ENCODE data around the gene NRSN2. TPM values are rescaled to one million over a fixed set of nuclear protein-coding genes. Genes with fewer than 3 reads are reported as not detected.
A peak's percentile ranks its signal among the peaks of the same experiment; 100 is the strongest.

Gene NRSN2
- total RNA-seq, 2 donors from 2014 or later = 24.7 to 38.4 TPM

- Histone ChIP-seq H3K4me3 (ENCODE audit: low read length) (no peak overlapping the region), H3K9me3 (ENCODE audit: control insufficient read depth, low read length) (no peaks in the 10 kb centered on the region), H3K27ac (ENCODE audit: low read depth, low read length) (no peak overlapping the region), H3K27me3 (ENCODE audit: control insufficient read depth, insufficient read depth, low read length, poor library complexity, severe bottlenecking) (no peaks in the 10 kb centered on the region), H3K9ac (ENCODE audit: extremely low read depth, low read length, poor library complexity, severe bottlenecking) (no peak overlapping the region), H3K4me1 (ENCODE audit: control insufficient read depth, insufficient read depth, low read length) (peaks cover 9% of the 10 kb centered on the region), H3K36me3 (ENCODE audit: control insufficient read depth, insufficient read depth, low read length) (no peaks in the 10 kb centered on the region)
- no peak overlapping the region for H3K27ac Mint-ChIP-seq
- no peak for DNase-seq
- no peak overlapping the region for H3K4me3 Mint-ChIP-seq
- H3K4me1 Mint-ChIP-seq = peaks cover 29% of the 10 kb centered on the region
- WGBS, 2 experiments (ENCODE audit: insufficient coverage in 1 of 2, insufficient read length in 1 of 2) = 67 to 78% methylated on average over 3 to 11 of the region's 11 CpGs
- peaks cover 4% of the 10 kb centered on the region for H3K36me3 Mint-ChIP-seq (ENCODE audit: low read depth)
- H3K9me3 Mint-ChIP-seq = no peaks in the 10 kb centered on the region
- peaks cover 13% of the 10 kb centered on the region for H3K27me3 Mint-ChIP-seq (ENCODE audit: insufficient read depth)
- TF ChIP-seq CTCF (conservative IDR thresholded peaks at IDR 0.05) = no peak
Observed at GRCh38 chr20:305745-306144, 41.2 kb upstream of the NRSN2 start.

GRCh38 chr20:308427-309038 is 38.4 kb upstream of the NRSN2 start:
- Histone ChIP-seq H3K4me3 (ENCODE audit: low read length) (no peak overlapping the region), H3K9me3 (ENCODE audit: control insufficient read depth, low read length) (no peaks in the 10 kb centered on the region), H3K27me3 (ENCODE audit: control insufficient read depth, insufficient read depth, low read length, poor library complexity, severe bottlenecking) (no peaks in the 10 kb centered on the region), H3K9ac (ENCODE audit: extremely low read depth, low read length, poor library complexity, severe bottlenecking) (no peak overlapping the region), H3K4me1 (ENCODE audit: control insufficient read depth, insufficient read depth, low read length) (no peaks in the 10 kb centered on the region), H3K36me3 (ENCODE audit: control insufficient read depth, insufficient read depth, low read length) (no peaks in the 10 kb centered on the region), H3K27ac (ENCODE audit: low read depth, low read length) (peak overlapping the region; percentile 100)
- WGBS, 2 experiments (ENCODE audit: insufficient coverage in 1 of 2, insufficient read length in 1 of 2) = 88 to 92% methylated on average over 4 to 6 of the region's 7 CpGs
- Mint-ChIP-seq H3K4me3 (no peak overlapping the region), H3K27ac (no peak overlapping the region), H3K9me3 (no peaks in the 10 kb centered on the region), H3K27me3 (ENCODE audit: insufficient read depth) (peaks cover 9% of the 10 kb centered on the region), H3K4me1 (peaks cover 11% of the 10 kb centered on the region), H3K36me3 (ENCODE audit: low read depth) (peaks cover 4% of the 10 kb centered on the region)
- DNase-seq = no peak
- no peak for TF ChIP-seq CTCF (conservative IDR thresholded peaks at IDR 0.05)

GRCh38 chr20:309306-309840 is 37.5 kb upstream of the NRSN2 start:
- Histone ChIP-seq H3K9me3 (ENCODE audit: control insufficient read depth, low read length) (no peaks in the 10 kb centered on the region), H3K9ac (ENCODE audit: extremely low read depth, low read length, poor library complexity, severe bottlenecking) (peak overlapping the region; percentile 96), H3K36me3 (ENCODE audit: control insufficient read depth, insufficient read depth, low read length) (no peaks in the 10 kb centered on the region), H3K27me3 (ENCODE audit: control insufficient read depth, insufficient read depth, low read length, poor library complexity, severe bottlenecking) (no peaks in the 10 kb centered on the region), H3K4me3 (ENCODE audit: low read length) (peak overlapping the region; percentile 86), H3K27ac (ENCODE audit: low read depth, low read length) (peak overlapping the region; percentile 100), H3K4me1 (ENCODE audit: control insufficient read depth, insufficient read depth, low read length) (no peaks in the 10 kb centered on the region)
- Mint-ChIP-seq H3K9me3 (no peaks in the 10 kb centered on the region), H3K27me3 (ENCODE audit: insufficient read depth) (peaks cover 7% of the 10 kb centered on the region), H3K4me1 (peaks cover 11% of the 10 kb centered on the region), H3K36me3 (ENCODE audit: low read depth) (peaks cover 1% of the 10 kb centered on the region), H3K4me3 (peak overlapping the region; percentile 66), H3K27ac (peak overlapping the region; percentile 92)
- no peak for DNase-seq
- WGBS, 2 experiments (ENCODE audit: insufficient coverage in 1 of 2, insufficient read length in 1 of 2) = 0 to 6% methylated on average over 2 to 5 of the region's 6 CpGs
- no peak for TF ChIP-seq CTCF (conservative IDR thresholded peaks at IDR 0.05)

Measured in endodermal cell (in vitro differentiated cells).